Activated T-helper 1 cell treated with anti-CD3 and anti-CD28 coated beads, Interleukin-12 subunit alpha, Interleukin-12 subunit beta, Interleukin-2, Interleukin-4 antibody, amounts not matched to agents 30 ng/mL and 10 ng/mL and 1 ng/mL, durations not matched to agents 14 hours and 24 hours and 36 hours (primary cell): Measurements from ENCODE around the gene HORMAD2. TPM values are rescaled to one million over a fixed set of nuclear protein-coding genes. Genes with fewer than 3 reads are reported as not detected.
A peak's percentile ranks its signal among the peaks of the same experiment; 100 is the strongest.

Experiments used
- DNase-seq: peaks from one replicate; pipeline ENCODE4 v3.0.0; 2021; ENCODE audit warnings: low spot score
- H3K27ac Mint-ChIP-seq: one replicate; pipeline ENCODE4 v1.8.0; 2021; ENCODE audit warnings: mild to moderate bottlenecking, mixed read lengths
- H3K27me3 Mint-ChIP-seq: one replicate; pipeline ENCODE4 v1.8.0; 2022; ENCODE audit warnings: mild to moderate bottlenecking, moderate library complexity, mixed read lengths; ENCODE audit not compliant: insufficient read depth
- H3K36me3 Mint-ChIP-seq: one replicate; pipeline ENCODE4 v1.8.0; 2021; ENCODE audit warnings: low read depth, mixed read lengths
- H3K4me1 Mint-ChIP-seq: one replicate; pipeline ENCODE4 v1.8.0; 2021; ENCODE audit warnings: low read depth, mixed read lengths
- H3K4me3 Mint-ChIP-seq: one replicate; pipeline ENCODE4 v1.8.0; 2021; ENCODE audit warnings: mild to moderate bottlenecking, moderate library complexity, mixed read lengths
- H3K9me3 Mint-ChIP-seq: one replicate; pipeline ENCODE4 v1.8.0; 2021; ENCODE audit warnings: mixed read lengths
- intact Hi-C: fragments of 100-400 bp; cut with micrococcal nuclease; formaldehyde crosslinking; loops from one replicate; pipeline ENCODE4 v1.15.1; 2024
- total RNA-seq: library from RNA; stranded (reverse); gene quantifications from 2 replicates; pipeline ENCODE4 v1.2.3, GENCODE V29; 2022

Gene HORMAD2
- total RNA-seq, 1 donor from 2014 or later, result 0.21 TPM

- peak overlapping the region; percentile 65 for H3K27ac Mint-ChIP-seq
- H3K4me1 Mint-ChIP-seq, result peaks cover 95% of the 10 kb centered on the region
- no peak for DNase-seq
- no peaks in the 10 kb centered on the region for H3K9me3 Mint-ChIP-seq
- H3K4me3 Mint-ChIP-seq, result peak overlapping the region; percentile 22
- no peaks in the 10 kb centered on the region for H3K27me3 Mint-ChIP-seq
- H3K36me3 Mint-ChIP-seq, result peaks cover 2% of the 10 kb centered on the region
- intact Hi-C loops, result no loop called here
These were observed 101.4 kb downstream of the HORMAD2 start for GRCh38 chr22:30181459-30182349.

- no peaks in the 10 kb centered on the region for H3K9me3 Mint-ChIP-seq
- H3K27me3 Mint-ChIP-seq, result no peaks in the 10 kb centered on the region
- peaks cover 2% of the 10 kb centered on the region for H3K36me3 Mint-ChIP-seq
- peak overlapping the region; percentile 65 for H3K27ac Mint-ChIP-seq
- peak overlapping the region; percentile 22 for H3K4me3 Mint-ChIP-seq
- H3K4me1 Mint-ChIP-seq, result peaks cover 96% of the 10 kb centered on the region
- no peak for DNase-seq
- intact Hi-C loops, result no loop called here
These were observed 102.1 kb downstream of the HORMAD2 start for GRCh38 chr22:30182350-30182745.

DNA sequence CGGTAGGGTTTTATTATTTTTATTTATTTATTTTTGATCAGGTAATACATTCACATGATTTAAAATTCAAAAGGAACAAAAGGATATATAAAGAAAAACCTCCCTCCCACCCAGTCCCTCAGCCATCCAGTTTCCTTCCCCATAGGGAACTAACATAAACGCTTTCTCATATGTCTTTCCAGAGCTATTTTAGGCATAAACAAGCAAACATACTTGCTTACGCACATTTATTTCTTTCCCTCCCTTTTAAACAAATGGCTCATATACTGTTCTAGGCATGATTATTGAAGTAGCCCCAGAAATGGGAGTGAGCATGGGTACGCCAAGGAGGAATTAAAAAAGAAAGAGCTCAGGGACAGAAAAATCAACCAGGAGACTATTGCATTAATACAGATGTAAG, 102.6 kb downstream of the HORMAD2 start:
- intact Hi-C loops, result no loop called here
- H3K27ac Mint-ChIP-seq, result peak overlapping the region; percentile 95
- H3K9me3 Mint-ChIP-seq, result no peaks in the 10 kb centered on the region
- peak overlapping the region; percentile 4 for H3K4me3 Mint-ChIP-seq
- no peaks in the 10 kb centered on the region for H3K27me3 Mint-ChIP-seq
- H3K4me1 Mint-ChIP-seq, result peaks cover 96% of the 10 kb centered on the region
- DNase-seq, result no peak
- peaks cover 2% of the 10 kb centered on the region for H3K36me3 Mint-ChIP-seq

- peak overlapping the region; percentile 69 for H3K4me3 Mint-ChIP-seq
- H3K27ac Mint-ChIP-seq, result peak overlapping the region; percentile 95
- intact Hi-C loops, result no loop called here
- H3K9me3 Mint-ChIP-seq, result no peaks in the 10 kb centered on the region
- H3K4me1 Mint-ChIP-seq, result peaks cover 96% of the 10 kb centered on the region
- DNase-seq, result no peak
- peaks cover 2% of the 10 kb centered on the region for H3K36me3 Mint-ChIP-seq
- no peaks in the 10 kb centered on the region for H3K27me3 Mint-ChIP-seq
These were observed 103.0 kb downstream of the HORMAD2 start for GRCh38 chr22:30183271-30183670.

GRCh38 chr22:30183861-30184278, 103.6 kb downstream of the HORMAD2 start:
- H3K9me3 Mint-ChIP-seq, result no peaks in the 10 kb centered on the region
- peak overlapping the region; percentile 69 for H3K4me3 Mint-ChIP-seq
- peak overlapping the region; percentile 95 for H3K27ac Mint-ChIP-seq
- peak; percentile 25 for DNase-seq
- intact Hi-C loops, result loop anchor here (1.0 to 2.0 kb wide), 4 partner anchors 12 to 83 kb away; partner anchors contain the start of genes LIF and OSM
- peaks cover 96% of the 10 kb centered on the region for H3K4me1 Mint-ChIP-seq
- peaks cover 2% of the 10 kb centered on the region for H3K36me3 Mint-ChIP-seq
- H3K27me3 Mint-ChIP-seq, result no peaks in the 10 kb centered on the region

DNA sequence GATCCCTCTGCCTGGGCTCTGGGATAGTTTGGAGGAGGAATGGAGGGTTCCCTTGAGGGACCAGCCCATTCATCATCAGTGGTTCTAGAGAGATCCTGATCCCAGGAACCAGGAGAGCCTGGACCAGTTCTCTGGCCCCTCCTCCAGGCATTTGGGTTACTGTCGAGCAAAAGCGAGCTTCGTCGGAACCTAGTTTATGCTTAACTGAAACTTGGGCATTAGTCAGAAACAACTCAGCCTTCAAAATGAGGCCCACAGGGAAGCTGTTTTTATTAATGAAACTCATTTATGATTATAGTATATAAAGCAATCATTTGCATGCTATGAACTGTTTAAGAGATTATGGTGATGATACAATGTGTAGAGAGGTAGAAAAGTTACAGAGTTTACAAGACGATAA, 104.9 kb downstream of the HORMAD2 start:
- intact Hi-C loops, result loop anchor here (1.0 to 2.0 kb wide), 3 partner anchors 18 to 82 kb away; partner anchors contain the start of gene OSM
- no peaks in the 10 kb centered on the region for H3K27me3 Mint-ChIP-seq
- peak overlapping the region; percentile 95 for H3K27ac Mint-ChIP-seq
- H3K4me1 Mint-ChIP-seq, result peaks cover 96% of the 10 kb centered on the region
- peak overlapping the region; percentile 42 for H3K4me3 Mint-ChIP-seq
- no peak for DNase-seq
- H3K9me3 Mint-ChIP-seq, result no peaks in the 10 kb centered on the region
- peaks cover 2% of the 10 kb centered on the region for H3K36me3 Mint-ChIP-seq

- Mint-ChIP-seq H3K27me3 (no peaks in the 10 kb centered on the region), H3K4me1 (peaks cover 96% of the 10 kb centered on the region), H3K36me3 (peaks cover 2% of the 10 kb centered on the region), H3K27ac (peak overlapping the region; percentile 95), H3K9me3 (no peaks in the 10 kb centered on the region), H3K4me3 (peak overlapping the region; percentile 42)
- intact Hi-C loops, result loop anchor here (1.0 to 2.0 kb wide), 3 partner anchors 18 to 81 kb away; partner anchors contain the start of gene OSM
- no peak for DNase-seq
These were observed 105.3 kb downstream of the HORMAD2 start for GRCh38 chr22:30185549-30185948.

DNA sequence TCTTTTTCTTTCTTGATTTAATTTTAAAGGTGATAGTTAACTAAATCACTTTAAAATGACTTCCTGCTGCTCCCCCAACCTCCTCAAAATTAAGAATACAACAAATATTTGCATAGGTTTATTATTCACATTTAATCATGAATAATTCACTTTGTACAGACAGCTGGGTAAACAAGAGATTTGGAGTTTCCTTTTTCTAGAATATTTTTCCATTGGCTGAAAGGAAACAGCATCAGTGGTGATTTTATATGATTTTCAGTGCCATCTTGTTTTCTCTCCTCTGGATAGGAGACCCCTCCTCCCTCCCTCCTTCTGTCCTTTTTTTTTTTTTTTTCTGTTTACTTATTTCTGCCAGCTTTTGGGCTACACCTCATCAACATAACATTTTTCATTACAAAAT, 105.8 kb downstream of the HORMAD2 start:
- Mint-ChIP-seq H3K4me3 (peak overlapping the region; percentile 57), H3K4me1 (peaks cover 96% of the 10 kb centered on the region), H3K36me3 (peaks cover 2% of the 10 kb centered on the region), H3K27ac (peak overlapping the region; percentile 91), H3K9me3 (no peaks in the 10 kb centered on the region), H3K27me3 (no peaks in the 10 kb centered on the region)
- no peak for DNase-seq
- intact Hi-C loops, result no loop called here

DNA sequence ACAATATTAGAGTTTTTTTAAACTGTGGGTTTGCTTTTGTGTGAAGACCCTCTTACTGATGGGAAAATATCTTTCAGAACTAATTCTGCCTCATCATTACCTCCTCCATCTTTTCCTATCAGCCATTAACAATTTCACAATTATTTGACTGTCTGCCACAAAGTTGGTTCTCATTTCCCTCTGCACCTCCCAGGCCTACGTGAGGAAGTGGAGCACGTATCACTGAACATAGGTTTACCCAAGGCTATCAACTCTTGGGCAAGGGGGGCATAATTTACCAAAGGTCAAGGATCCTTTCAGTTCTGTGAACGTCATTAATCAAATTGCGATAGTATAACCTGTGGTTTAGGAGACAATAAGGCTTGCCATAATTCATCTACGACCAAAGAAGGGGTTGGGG, 106.2 kb downstream of the HORMAD2 start:
- intact Hi-C loops, result no loop called here
- Mint-ChIP-seq H3K27ac (peak overlapping the region; percentile 91), H3K36me3 (peaks cover 2% of the 10 kb centered on the region), H3K27me3 (no peaks in the 10 kb centered on the region), H3K9me3 (no peaks in the 10 kb centered on the region), H3K4me1 (peaks cover 96% of the 10 kb centered on the region), H3K4me3 (peak overlapping the region; percentile 57)
- DNase-seq, result no peak

DNA sequence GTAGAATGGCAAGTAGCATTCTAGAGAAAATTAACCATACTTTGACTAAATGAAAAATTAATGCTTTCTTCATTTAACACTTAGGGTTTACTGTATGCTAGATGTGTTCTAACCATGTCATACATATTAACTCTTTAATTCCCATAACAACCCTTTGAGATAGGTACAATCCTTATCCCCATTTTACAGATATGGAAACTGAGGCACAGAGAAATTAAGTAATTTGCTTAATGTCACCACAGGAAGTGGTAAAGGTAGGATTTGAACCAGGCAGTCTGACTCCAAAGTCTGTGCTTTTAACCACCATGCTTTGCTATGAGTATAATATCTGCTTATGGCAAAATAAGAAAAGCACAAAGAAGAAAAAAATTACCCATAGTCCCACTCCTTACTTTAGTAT, 106.8 kb downstream of the HORMAD2 start:
- peak overlapping the region; percentile 88 for H3K27ac Mint-ChIP-seq
- intact Hi-C loops, result no loop called here
- no peaks in the 10 kb centered on the region for H3K27me3 Mint-ChIP-seq
- DNase-seq, result no peak
- peak overlapping the region; percentile 40 for H3K4me3 Mint-ChIP-seq
- peaks cover 94% of the 10 kb centered on the region for H3K4me1 Mint-ChIP-seq
- peaks cover 2% of the 10 kb centered on the region for H3K9me3 Mint-ChIP-seq
- peaks cover 5% of the 10 kb centered on the region for H3K36me3 Mint-ChIP-seq

GRCh38 chr22:30187529-30188407, 107.5 kb downstream of the HORMAD2 start:
- peaks cover 96% of the 10 kb centered on the region for H3K4me1 Mint-ChIP-seq
- H3K27ac Mint-ChIP-seq, result peak overlapping the region; percentile 88
- peaks cover 10% of the 10 kb centered on the region for H3K36me3 Mint-ChIP-seq
- H3K27me3 Mint-ChIP-seq, result no peaks in the 10 kb centered on the region
- H3K9me3 Mint-ChIP-seq, result peaks cover 9% of the 10 kb centered on the region
- peak overlapping the region; percentile 40 for H3K4me3 Mint-ChIP-seq
- DNase-seq, result no peak
- intact Hi-C loops, result no loop called here

DNA sequence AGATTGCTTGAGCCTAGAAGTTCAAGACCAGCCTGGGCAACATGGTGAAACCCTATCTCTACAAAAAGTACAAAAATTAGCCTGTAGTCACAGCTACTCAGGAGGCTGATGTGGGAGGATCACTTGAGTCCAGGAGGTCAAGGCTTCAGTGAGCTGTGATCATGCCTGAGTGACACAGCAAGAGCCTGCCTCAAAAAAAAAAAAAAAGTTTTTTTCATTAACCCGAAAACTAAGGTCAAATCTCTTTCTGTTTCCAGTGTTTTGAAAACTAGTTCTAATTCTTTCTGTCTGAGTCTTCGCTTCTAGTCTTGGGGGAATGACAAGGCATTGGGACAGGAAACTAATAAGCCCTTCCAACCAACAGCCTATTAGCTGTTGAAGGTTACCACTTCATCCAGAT, 108.6 kb downstream of the HORMAD2 start:
- intact Hi-C loops, result no loop called here
- DNase-seq, result no peak
- Mint-ChIP-seq H3K36me3 (peaks cover 13% of the 10 kb centered on the region), H3K9me3 (peaks cover 17% of the 10 kb centered on the region), H3K27ac (peak overlapping the region; percentile 83), H3K4me1 (peaks cover 96% of the 10 kb centered on the region), H3K27me3 (no peaks in the 10 kb centered on the region), H3K4me3 (peak overlapping the region; percentile 27)
